Panc1 (cell line): Measurements from ENCODE around the gene PLIN5. TPM values are rescaled to one million over a fixed set of nuclear protein-coding genes. Genes with fewer than 3 reads are reported as not detected.

Experiments
- ATAC-seq: fragments of 200-7000 bp; cut with Tn5 transposase; 2 replicates; pipeline ENCODE4 v1.9.1; 2020; ENCODE audit warnings: mild to moderate bottlenecking, moderate library complexity
- BruUV-seq: library from RNA; stranded (reverse); fragments of 400-500 nt; replicated peaks from 2 replicates; lab custom pipeline; 2021; lab: Mats Ljungman, UMichigan
- CTCF ChIA-PET: fragments of 300-600 bp; sonication (Branson Sonifier 250); formaldehyde crosslinking; loops from one replicate; lab custom pipeline; 2022; ENCODE audit warnings: antibody characterized with exemption; lab: Charles Lee
- POLR2A ChIA-PET: fragments of 300-600 bp; sonication (Branson Sonifier 250); formaldehyde crosslinking; loops from one replicate; lab custom pipeline; 2022; ENCODE audit warnings: antibody characterized with exemption; lab: Charles Lee
- DNase-seq: peaks from one replicate; pipeline ENCODE4 v3.0.0-alpha.2; 2010; ENCODE audit warnings: low read depth, low spot score
- H3K27ac ChIP-seq: 2 replicates; pipeline ENCODE4 v1.5.1; 2011; ENCODE audit warnings: mild to moderate bottlenecking, low read length, inconsistent platforms
- H3K27me3 ChIP-seq: fragments of 200-500 bp; sonication (Bioruptor generic); 2 replicates; pipeline ENCODE4 v1.6.0; 2014; ENCODE audit warnings: low read length, inconsistent platforms; ENCODE audit not compliant: control insufficient read depth, insufficient read depth
- H3K36me3 ChIP-seq: fragments of 200-500 bp; sonication (Bioruptor generic); 2 replicates; pipeline ENCODE4 v1.5.1; 2014; ENCODE audit warnings: inconsistent platforms, mild to moderate bottlenecking, low read length, moderate library complexity; ENCODE audit not compliant: control insufficient read depth, insufficient read depth
- H3K4me1 ChIP-seq: 2 replicates; pipeline ENCODE4 v1.5.1; 2011; ENCODE audit warnings: inconsistent platforms, mild to moderate bottlenecking, low read length, moderate library complexity; ENCODE audit not compliant: control insufficient read depth, insufficient read depth
- H3K4me3 ChIP-seq, 2 experiments: 2 replicates each; pipeline ENCODE4 v1.5.1; 2011 to 2012; ENCODE audit warnings: low read depth in 2 of 2, low read length in 2 of 2, mild to moderate bottlenecking in 2 of 2, inconsistent platforms in 1 of 2, moderate library complexity in 1 of 2
- H3K9me3 ChIP-seq: fragments of 200-500 bp; sonication (Bioruptor generic); 2 replicates; pipeline ENCODE4 v1.5.1; 2014; ENCODE audit warnings: low read depth, mild to moderate bottlenecking, inconsistent platforms, low read length, moderate library complexity; ENCODE audit not compliant: control insufficient read depth, insufficient read depth
- POLR2AphosphoS5 ChIP-seq: IDR thresholded peaks from 2 replicates; pipeline ENCODE4 v1.6.1; 2012; ENCODE audit warnings: mild to moderate bottlenecking, low read depth, low read length, moderate library complexity
- REST ChIP-seq, 2 experiments: IDR thresholded peaks; 2 replicates each; pipeline ENCODE4 v1.6.1; 2011 to 2012; ENCODE audit warnings: low read depth in 2 of 2, control low read depth in 1 of 2, low read length in 1 of 2, mild to moderate bottlenecking in 1 of 2, moderate library complexity in 1 of 2; ENCODE audit not compliant: insufficient read depth in 1 of 2
- SIN3A ChIP-seq: IDR thresholded peaks from 2 replicates; pipeline ENCODE4 v1.6.1; 2012; ENCODE audit warnings: low read depth, mild to moderate bottlenecking, low read length, moderate library complexity, borderline replicate concordance; ENCODE audit not compliant: insufficient read depth
- TCF7L2 ChIP-seq: IDR thresholded peaks from 2 replicates; pipeline ENCODE4 v1.6.1; 2011; ENCODE audit warnings: mild to moderate bottlenecking, low read depth, low read length, inconsistent platforms
- in situ Hi-C: cut with HindIII; loops from 2 replicates; pipeline ENCODE4 v1.10.0; 2016; ENCODE audit warnings: low sequenced_read_pairs, low pct_unique_long_range_greater_than_20kb
- intact Hi-C: fragments of 100-400 bp; cut with micrococcal nuclease; formaldehyde crosslinking; loops from one replicate; pipeline ENCODE4 v1.10.0; 2022; ENCODE audit not compliant: unreplicated experiment
- total RNA-seq: library from RNA; stranded (reverse); gene quantifications from one replicate; pipeline ENCODE4 v1.2.1, GENCODE V29; 2021; ENCODE audit not compliant: unreplicated experiment
- TF ChIP-seq, protein P1 (sequence below): fragments of 450-650 bp; IDR thresholded peaks from 2 replicates; pipeline ENCODE4 v1.5.1; 2017; ENCODE audit warnings: mild to moderate bottlenecking

Gene PLIN5
- total RNA-seq, 1 experiment from 2014 or later = 0.64 TPM

- BruUV-seq = no TSS peak
- H3K36me3 ChIP-seq = no peaks in the 10 kb centered on the region
- no peaks in the 10 kb centered on the region for H3K27me3 ChIP-seq
- DNase-seq (no peak), ATAC-seq (no peak)
- CTCF ChIA-PET = interaction anchor here (0.7 kb wide), 1 partner anchor 18 kb away, joined by 3 read pairs; no protein-coding TSS in a partner anchor
- no peak overlapping the region for H3K4me3 ChIP-seq
- H3K4me1 ChIP-seq = no peaks in the 10 kb centered on the region
- H3K9me3 ChIP-seq = no peaks in the 10 kb centered on the region
- intact Hi-C loops (no loop called here), in situ Hi-C loops (no loop called here)
- POLR2A ChIA-PET = interaction anchor here (0.6 kb wide), 1 partner anchor 36 kb away, joined by 5 read pairs; no protein-coding TSS in a partner anchor
- H3K27ac ChIP-seq = no peak overlapping the region
- TF ChIP-seq, protein P1, sequence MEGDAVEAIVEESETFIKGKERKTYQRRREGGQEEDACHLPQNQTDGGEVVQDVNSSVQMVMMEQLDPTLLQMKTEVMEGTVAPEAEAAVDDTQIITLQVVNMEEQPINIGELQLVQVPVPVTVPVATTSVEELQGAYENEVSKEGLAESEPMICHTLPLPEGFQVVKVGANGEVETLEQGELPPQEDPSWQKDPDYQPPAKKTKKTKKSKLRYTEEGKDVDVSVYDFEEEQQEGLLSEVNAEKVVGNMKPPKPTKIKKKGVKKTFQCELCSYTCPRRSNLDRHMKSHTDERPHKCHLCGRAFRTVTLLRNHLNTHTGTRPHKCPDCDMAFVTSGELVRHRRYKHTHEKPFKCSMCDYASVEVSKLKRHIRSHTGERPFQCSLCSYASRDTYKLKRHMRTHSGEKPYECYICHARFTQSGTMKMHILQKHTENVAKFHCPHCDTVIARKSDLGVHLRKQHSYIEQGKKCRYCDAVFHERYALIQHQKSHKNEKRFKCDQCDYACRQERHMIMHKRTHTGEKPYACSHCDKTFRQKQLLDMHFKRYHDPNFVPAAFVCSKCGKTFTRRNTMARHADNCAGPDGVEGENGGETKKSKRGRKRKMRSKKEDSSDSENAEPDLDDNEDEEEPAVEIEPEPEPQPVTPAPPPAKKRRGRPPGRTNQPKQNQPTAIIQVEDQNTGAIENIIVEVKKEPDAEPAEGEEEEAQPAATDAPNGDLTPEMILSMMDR = no peak
- TF ChIP-seq SIN3A = no peak
- no peak for TF ChIP-seq REST (IDR thresholded peaks at IDR 0.05; ENCODE audit: insufficient read depth in 1 of 2, low read depth in 2 of 2, low read length in 1 of 2)
- TF ChIP-seq POLR2AphosphoS5 = no peak
- no peak for TF ChIP-seq TCF7L2
These were observed 27.9 kb downstream of the PLIN5 start for GRCh38 chr19:4507150-4507452.

DNA sequence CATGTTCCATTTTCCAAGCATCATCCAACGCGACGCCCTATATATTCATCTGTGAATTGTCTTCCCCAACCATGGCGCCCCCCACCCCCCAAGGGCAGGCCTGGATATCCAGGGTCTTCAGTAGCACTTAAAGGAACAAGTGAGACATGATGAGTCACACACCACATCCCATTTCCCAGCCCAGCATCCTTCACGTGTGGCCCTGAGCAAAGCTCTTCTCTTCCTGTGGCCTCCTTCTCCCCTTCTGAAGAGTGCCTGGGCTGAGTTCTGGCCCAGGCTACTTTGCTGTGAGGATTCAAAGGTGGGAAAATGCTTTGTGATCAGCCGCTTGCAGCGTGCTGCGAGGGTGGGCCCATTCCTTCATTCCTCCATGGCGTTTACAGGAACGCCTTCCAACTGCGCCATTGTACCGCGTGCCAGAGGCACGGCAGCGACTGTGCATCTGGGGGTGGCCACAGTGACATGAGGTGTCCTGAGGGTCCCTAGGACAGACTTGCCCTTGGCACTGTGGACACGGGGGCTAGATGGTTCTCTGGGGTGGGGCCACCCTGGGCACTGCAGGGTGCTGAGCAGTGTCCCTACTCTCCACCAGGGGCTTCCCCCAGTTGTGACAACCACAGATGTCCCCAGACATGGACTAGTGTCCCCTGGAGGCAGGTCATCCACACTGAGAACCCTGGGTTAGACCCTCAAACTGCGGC, 28.4 kb downstream of the PLIN5 start:
- Histone ChIP-seq H3K36me3 (no peaks in the 10 kb centered on the region), H3K27ac (no peak overlapping the region), H3K9me3 (no peaks in the 10 kb centered on the region), H3K4me3 (no peak overlapping the region), H3K27me3 (no peaks in the 10 kb centered on the region), H3K4me1 (no peaks in the 10 kb centered on the region)
- ATAC-seq (no peak), DNase-seq (no peak)
- in situ Hi-C loops (no loop called here), intact Hi-C loops (no loop called here)
- no peak for TF ChIP-seq POLR2AphosphoS5
- BruUV-seq = no TSS peak
- ChIA-PET CTCF (no interaction called here), POLR2A (no interaction called here)
